ENCODE measurements around the gene ICAM3. TPM values are rescaled to one million over a fixed set of nuclear protein-coding genes. Genes with fewer than 3 reads are reported as not detected.
"Not testable (repeated sequence)": the region's sequence is repeated elsewhere in the genome, so short reads cannot be mapped to it uniquely, and the experiment has no call there.

ICAM3 gene, protein sequence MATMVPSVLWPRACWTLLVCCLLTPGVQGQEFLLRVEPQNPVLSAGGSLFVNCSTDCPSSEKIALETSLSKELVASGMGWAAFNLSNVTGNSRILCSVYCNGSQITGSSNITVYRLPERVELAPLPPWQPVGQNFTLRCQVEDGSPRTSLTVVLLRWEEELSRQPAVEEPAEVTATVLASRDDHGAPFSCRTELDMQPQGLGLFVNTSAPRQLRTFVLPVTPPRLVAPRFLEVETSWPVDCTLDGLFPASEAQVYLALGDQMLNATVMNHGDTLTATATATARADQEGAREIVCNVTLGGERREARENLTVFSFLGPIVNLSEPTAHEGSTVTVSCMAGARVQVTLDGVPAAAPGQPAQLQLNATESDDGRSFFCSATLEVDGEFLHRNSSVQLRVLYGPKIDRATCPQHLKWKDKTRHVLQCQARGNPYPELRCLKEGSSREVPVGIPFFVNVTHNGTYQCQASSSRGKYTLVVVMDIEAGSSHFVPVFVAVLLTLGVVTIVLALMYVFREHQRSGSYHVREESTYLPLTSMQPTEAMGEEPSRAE
- polyA plus RNA-seq (2013, experiment 1 of 2) = 9.2 TPM
- polyA plus RNA-seq (2013, experiment 2 of 2) = 9.8 TPM

DNA sequence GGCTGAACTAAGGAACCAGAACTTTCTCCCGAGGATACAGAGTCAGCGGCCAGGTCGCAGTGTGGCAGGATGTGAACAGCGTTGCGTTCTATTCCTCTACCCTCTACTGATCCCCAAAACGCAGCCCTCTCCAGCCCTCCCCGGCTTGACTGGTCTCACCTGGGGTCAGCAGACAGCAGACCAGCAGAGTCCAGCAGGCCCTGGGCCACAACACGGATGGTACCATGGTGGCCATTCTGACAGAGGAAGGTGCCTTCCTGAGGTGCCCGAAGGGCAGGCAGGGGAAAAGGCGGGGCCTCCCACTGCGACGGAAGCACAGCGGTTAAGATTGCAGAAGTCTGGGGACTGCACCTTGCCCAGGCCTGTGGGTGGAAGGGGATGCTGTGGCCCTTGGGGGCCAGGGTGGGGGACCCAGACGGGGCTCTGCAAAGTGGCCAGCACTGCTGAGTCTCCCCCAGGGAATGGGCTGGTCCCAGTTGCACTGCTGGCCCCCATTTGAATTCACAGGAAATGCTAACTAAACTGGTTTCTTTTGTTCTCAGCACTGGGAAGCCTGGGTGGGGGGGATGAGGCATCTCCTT lies at the start of gene ICAM3:
Gene ICAM3, minus strand, starts transcription at position 245 of the 581 bp plus-strand sequence. Its CDS starts 10 bp downstream, at position 235.
- WGBS = 72% methylated on average over 14 of the region's 14 CpGs

DNA sequence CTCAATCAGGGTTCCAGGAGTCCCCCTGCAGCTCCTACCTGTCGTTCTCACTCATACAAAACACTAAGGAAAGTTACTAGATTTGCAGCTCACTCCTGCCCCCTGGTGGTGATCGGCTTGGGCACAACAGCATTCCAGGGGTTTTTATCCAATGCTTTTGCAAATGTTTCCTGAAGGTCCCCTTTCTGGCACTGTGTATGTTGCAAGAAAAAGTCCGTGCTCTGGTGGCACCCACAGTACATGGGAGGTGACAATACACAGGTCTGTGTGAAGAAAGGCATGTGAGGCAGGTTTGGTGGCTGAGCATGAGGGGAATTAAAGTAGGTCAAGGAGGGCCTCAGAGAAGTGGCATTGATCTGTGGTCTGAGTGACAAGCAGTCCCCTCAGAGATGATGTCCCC lies 49.5 kb upstream of the ICAM3 start:
- no peak overlapping the region for H3K4me3 ChIP-seq (ENCODE audit: insufficient read depth in 1 of 2, low read depth in 1 of 2, low read length in 2 of 2)
- H2BK120ac ChIP-seq (ENCODE audit: low read depth, low read length) = no peak overlapping the region
- H2BK15ac ChIP-seq (ENCODE audit: low read depth, poor library complexity, severe bottlenecking) = no peak overlapping the region
- no peak overlapping the region for H3K4me2 ChIP-seq (ENCODE audit: low read length, poor library complexity, severe bottlenecking)
- peak; percentile 81 for DNase-seq
- no peak overlapping the region for H3K4ac ChIP-seq (ENCODE audit: low read depth in 1 of 2, low read length in 2 of 2)
- H3K27ac ChIP-seq (ENCODE audit: low read length, poor library complexity, severe bottlenecking) = no peak overlapping the region
- H3K18ac ChIP-seq (ENCODE audit: low read depth in 1 of 2, low read length in 2 of 2) = no peak overlapping the region
- H4K8ac ChIP-seq (ENCODE audit: low read length) = no peak overlapping the region
- peaks cover 5% of the 10 kb centered on the region for H3K79me1 ChIP-seq (replicated peaks; ENCODE audit: low read length, poor library complexity, severe bottlenecking)
- WGBS = 2% methylated on average over 3 of the region's 3 CpGs
- no peak overlapping the region for H2AFZ ChIP-seq (ENCODE audit: low read depth, low read length)
- peaks cover 31 to 44% of the 10 kb centered on the region in 2 experiments for H3K36me3 ChIP-seq (ENCODE audit: control insufficient read depth in 1 of 2, insufficient read depth in 2 of 2, low read depth in 1 of 2, low read length in 2 of 2)
- no peaks in the 10 kb centered on the region for H3K27me3 ChIP-seq (ENCODE audit: control insufficient read depth in 1 of 2, insufficient read depth in 1 of 2, low read length in 2 of 2)
- H2BK12ac ChIP-seq (ENCODE audit: low read length in 2 of 2) = peak overlapping the region in 1 of 2 experiments; percentile 59
- H3K4me1 ChIP-seq (ENCODE audit: control insufficient read depth, insufficient read depth, low read depth, low read length) = peaks cover 3% of the 10 kb centered on the region
- no peak overlapping the region for H2BK5ac ChIP-seq (ENCODE audit: low read depth, low read length, poor library complexity, severe bottlenecking)
- H3K14ac ChIP-seq (ENCODE audit: low read length in 2 of 2) = no peak overlapping the region
- H3K9me3 ChIP-seq (ENCODE audit: control insufficient read depth, low read length) = no peaks in the 10 kb centered on the region
- no peak overlapping the region for H4K91ac ChIP-seq (ENCODE audit: low read length)
- peak overlapping the region; percentile 36 for H3K9ac ChIP-seq (ENCODE audit: low read length)
- no peak overlapping the region for H3K23ac ChIP-seq (ENCODE audit: low read length in 2 of 2)
- no peak overlapping the region for H2AK5ac ChIP-seq (ENCODE audit: low read length, severe bottlenecking)

More for the DNA sequence above, at the start of gene ICAM3:
- Histone ChIP-seq H4K91ac (ENCODE audit: low read length) (no peak within 1 kb of the TSS), H2BK15ac (ENCODE audit: low read depth, poor library complexity, severe bottlenecking) (no peak within 1 kb of the TSS), H3K4me1 (ENCODE audit: control insufficient read depth, insufficient read depth, low read depth, low read length) (peaks cover 7% of the 10 kb centered on the region), H3K14ac (ENCODE audit: low read length in 2 of 2) (no peak within 1 kb of the TSS), H3K79me1 (replicated peaks; ENCODE audit: low read length, poor library complexity, severe bottlenecking) (peaks cover 1% of the 10 kb centered on the region), H3K23ac (ENCODE audit: low read length in 2 of 2) (no peak within 1 kb of the TSS), H3K18ac (ENCODE audit: low read depth in 1 of 2, low read length in 2 of 2) (no peak within 1 kb of the TSS), H4K8ac (ENCODE audit: low read length) (no peak within 1 kb of the TSS), H3K27ac (ENCODE audit: low read length, poor library complexity, severe bottlenecking) (no peak within 1 kb of the TSS), H3K4me3 (ENCODE audit: insufficient read depth in 1 of 2, low read depth in 1 of 2, low read length in 2 of 2) (no peak within 1 kb of the TSS), H2BK5ac (ENCODE audit: low read depth, low read length, poor library complexity, severe bottlenecking) (no peak within 1 kb of the TSS), H3K27me3 (ENCODE audit: control insufficient read depth in 1 of 2, insufficient read depth in 1 of 2, low read length in 2 of 2) (peaks cover 0 to 3% of the 10 kb centered on the region in 2 experiments), H3K4me2 (ENCODE audit: low read length, poor library complexity, severe bottlenecking) (no peak within 1 kb of the TSS), H3K9me3 (ENCODE audit: control insufficient read depth, low read length) (no peaks in the 10 kb centered on the region), H3K9ac (ENCODE audit: low read length) (no peak within 1 kb of the TSS), H2BK120ac (ENCODE audit: low read depth, low read length) (no peak within 1 kb of the TSS), H2AK5ac (ENCODE audit: low read length, severe bottlenecking) (no peak within 1 kb of the TSS), H3K4ac (ENCODE audit: low read depth in 1 of 2, low read length in 2 of 2) (no peak within 1 kb of the TSS), H2BK12ac (ENCODE audit: low read length in 2 of 2) (no peak within 1 kb of the TSS), H3K36me3 (ENCODE audit: control insufficient read depth in 1 of 2, insufficient read depth in 2 of 2, low read depth in 1 of 2, low read length in 2 of 2) (no peaks in the 10 kb centered on the region), H2AFZ (ENCODE audit: low read depth, low read length) (no peak within 1 kb of the TSS)
- no peak for DNase-seq

DNA sequence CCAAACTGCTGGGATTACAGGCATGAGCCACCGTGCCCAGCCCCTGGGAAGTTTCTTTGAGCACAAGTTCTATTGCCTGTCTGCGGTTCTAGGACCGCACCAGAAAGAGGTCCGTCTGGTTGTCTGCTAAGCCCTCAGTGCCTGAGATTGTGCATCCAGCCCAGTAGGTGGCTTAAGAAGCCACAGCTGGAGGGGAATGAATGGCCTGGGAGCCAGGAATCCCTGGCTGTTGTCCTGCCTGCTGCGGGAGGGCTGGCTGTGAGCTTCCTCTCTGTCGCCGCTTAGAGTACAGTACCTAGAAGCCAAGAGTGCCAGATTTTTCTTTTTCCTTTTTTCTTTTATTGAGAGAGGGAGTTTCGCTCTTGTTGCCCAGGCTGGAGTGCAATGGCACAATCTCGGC lies 45.2 kb upstream of the ICAM3 start:
- H3K4me2 ChIP-seq (ENCODE audit: low read length, poor library complexity, severe bottlenecking) = no peak overlapping the region
- no peak overlapping the region for H2BK15ac ChIP-seq (ENCODE audit: low read depth, poor library complexity, severe bottlenecking)
- WGBS = 85% methylated on average over 9 of the region's 9 CpGs
- no peak overlapping the region for H3K18ac ChIP-seq (ENCODE audit: low read depth in 1 of 2, low read length in 2 of 2)
- H3K4me1 ChIP-seq (ENCODE audit: control insufficient read depth, insufficient read depth, low read depth, low read length) = peaks cover 9% of the 10 kb centered on the region
- no peak overlapping the region for H4K91ac ChIP-seq (ENCODE audit: low read length)
- H3K9me3 ChIP-seq (ENCODE audit: control insufficient read depth, low read length) = no peaks in the 10 kb centered on the region
- H3K14ac ChIP-seq (ENCODE audit: low read length in 2 of 2) = no peak overlapping the region
- no peak overlapping the region for H2AFZ ChIP-seq (ENCODE audit: low read depth, low read length)
- no peak overlapping the region for H2BK12ac ChIP-seq (ENCODE audit: low read length in 2 of 2)
- peaks cover 0 to 3% of the 10 kb centered on the region in 2 experiments for H3K36me3 ChIP-seq (ENCODE audit: control insufficient read depth in 1 of 2, insufficient read depth in 2 of 2, low read depth in 1 of 2, low read length in 2 of 2)
- no peak overlapping the region for H3K27ac ChIP-seq (ENCODE audit: low read length, poor library complexity, severe bottlenecking)
- no peak overlapping the region for H2BK5ac ChIP-seq (ENCODE audit: low read depth, low read length, poor library complexity, severe bottlenecking)
- no peak overlapping the region for H3K4me3 ChIP-seq (ENCODE audit: insufficient read depth in 1 of 2, low read depth in 1 of 2, low read length in 2 of 2)
- H2AK5ac ChIP-seq (ENCODE audit: low read length, severe bottlenecking) = no peak overlapping the region
- H3K79me1 ChIP-seq (replicated peaks; ENCODE audit: low read length, poor library complexity, severe bottlenecking) = peaks cover 6% of the 10 kb centered on the region
- no peak overlapping the region for H3K23ac ChIP-seq (ENCODE audit: low read length in 2 of 2)
- no peaks in the 10 kb centered on the region for H3K27me3 ChIP-seq (ENCODE audit: control insufficient read depth in 1 of 2, insufficient read depth in 1 of 2, low read length in 2 of 2)
- H3K9ac ChIP-seq (ENCODE audit: low read length) = no peak overlapping the region
- H3K4ac ChIP-seq (ENCODE audit: low read depth in 1 of 2, low read length in 2 of 2) = no peak overlapping the region
- no peak overlapping the region for H2BK120ac ChIP-seq (ENCODE audit: low read depth, low read length)
- DNase-seq = no peak
- H4K8ac ChIP-seq (ENCODE audit: low read length) = peak overlapping the region; percentile 7

DNA sequence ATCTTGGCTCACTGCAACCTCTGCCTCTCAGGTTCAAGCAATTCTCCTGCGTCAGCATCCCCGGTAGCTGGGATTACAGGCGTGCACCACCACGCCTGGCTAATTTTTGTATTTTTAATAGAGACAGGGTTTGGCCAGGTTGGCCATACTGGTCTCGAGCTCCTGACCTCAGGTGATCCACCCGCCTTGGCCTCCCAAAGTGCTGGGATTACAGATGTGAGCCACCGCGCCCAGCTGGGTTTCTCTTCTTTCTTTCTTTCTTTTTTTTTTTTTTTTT lies 43.7 kb upstream of the ICAM3 start:
- H4K91ac ChIP-seq (ENCODE audit: low read length); H3K18ac ChIP-seq (ENCODE audit: low read depth in 1 of 2, low read length in 2 of 2); H3K4ac ChIP-seq (ENCODE audit: low read depth in 1 of 2, low read length in 2 of 2); DNase-seq; H3K27ac ChIP-seq (ENCODE audit: low read length, poor library complexity, severe bottlenecking); H3K36me3 ChIP-seq (ENCODE audit: control insufficient read depth in 1 of 2, insufficient read depth in 2 of 2, low read depth in 1 of 2, low read length in 2 of 2); H2BK120ac ChIP-seq (ENCODE audit: low read depth, low read length); H3K9ac ChIP-seq (ENCODE audit: low read length); H3K4me3 ChIP-seq (ENCODE audit: insufficient read depth in 1 of 2, low read depth in 1 of 2, low read length in 2 of 2); H3K4me2 ChIP-seq (ENCODE audit: low read length, poor library complexity, severe bottlenecking); H4K8ac ChIP-seq (ENCODE audit: low read length); H3K14ac ChIP-seq (ENCODE audit: low read length in 2 of 2); H2AFZ ChIP-seq (ENCODE audit: low read depth, low read length); H3K27me3 ChIP-seq (ENCODE audit: control insufficient read depth in 1 of 2, insufficient read depth in 1 of 2, low read length in 2 of 2); H2BK15ac ChIP-seq (ENCODE audit: low read depth, poor library complexity, severe bottlenecking); H2AK5ac ChIP-seq (ENCODE audit: low read length, severe bottlenecking); H2BK12ac ChIP-seq (ENCODE audit: low read length in 2 of 2); H3K9me3 ChIP-seq (ENCODE audit: control insufficient read depth, low read length); H2BK5ac ChIP-seq (ENCODE audit: low read depth, low read length, poor library complexity, severe bottlenecking); H3K23ac ChIP-seq (ENCODE audit: low read length in 2 of 2): not testable (repeated sequence)
- WGBS = 94% methylated on average over 8 of the region's 8 CpGs
- Histone ChIP-seq H3K79me1 (replicated peaks; ENCODE audit: low read length, poor library complexity, severe bottlenecking) (peaks cover 13% of the 10 kb centered on the region), H3K4me1 (ENCODE audit: control insufficient read depth, insufficient read depth, low read depth, low read length) (peaks cover 11% of the 10 kb centered on the region)

Data from mesenchymal stem cell (in vitro differentiated cells and primary cell).